Lung microvascular endothelial cell (primary cell): ENCODE results near the gene PHACTR1. TPM values are rescaled to one million over a fixed set of nuclear protein-coding genes. Genes with fewer than 3 reads are reported as not detected.
"Not testable (repeated sequence)": the region's sequence is repeated elsewhere in the genome, so short reads cannot be mapped to it uniquely, and the experiment has no call there.

Source experiments
- DNase-seq, 2 donors: peaks; one replicate each; pipeline versions ENCODE4 v3.0.0 to v3.0.0-alpha.2; 2010; ENCODE audit warnings: low read depth in 2 of 2
- total RNA-seq: library from RNA; depleted of rRNA; stranded (reverse); fragments of >200 nt; gene quantifications from 2 replicates; pipeline ENCODE4 v1.2.1, GENCODE V29; 2014

PHACTR1 gene
- total RNA-seq, 1 donor from 2014 or later, result 0.40 TPM

DNA sequence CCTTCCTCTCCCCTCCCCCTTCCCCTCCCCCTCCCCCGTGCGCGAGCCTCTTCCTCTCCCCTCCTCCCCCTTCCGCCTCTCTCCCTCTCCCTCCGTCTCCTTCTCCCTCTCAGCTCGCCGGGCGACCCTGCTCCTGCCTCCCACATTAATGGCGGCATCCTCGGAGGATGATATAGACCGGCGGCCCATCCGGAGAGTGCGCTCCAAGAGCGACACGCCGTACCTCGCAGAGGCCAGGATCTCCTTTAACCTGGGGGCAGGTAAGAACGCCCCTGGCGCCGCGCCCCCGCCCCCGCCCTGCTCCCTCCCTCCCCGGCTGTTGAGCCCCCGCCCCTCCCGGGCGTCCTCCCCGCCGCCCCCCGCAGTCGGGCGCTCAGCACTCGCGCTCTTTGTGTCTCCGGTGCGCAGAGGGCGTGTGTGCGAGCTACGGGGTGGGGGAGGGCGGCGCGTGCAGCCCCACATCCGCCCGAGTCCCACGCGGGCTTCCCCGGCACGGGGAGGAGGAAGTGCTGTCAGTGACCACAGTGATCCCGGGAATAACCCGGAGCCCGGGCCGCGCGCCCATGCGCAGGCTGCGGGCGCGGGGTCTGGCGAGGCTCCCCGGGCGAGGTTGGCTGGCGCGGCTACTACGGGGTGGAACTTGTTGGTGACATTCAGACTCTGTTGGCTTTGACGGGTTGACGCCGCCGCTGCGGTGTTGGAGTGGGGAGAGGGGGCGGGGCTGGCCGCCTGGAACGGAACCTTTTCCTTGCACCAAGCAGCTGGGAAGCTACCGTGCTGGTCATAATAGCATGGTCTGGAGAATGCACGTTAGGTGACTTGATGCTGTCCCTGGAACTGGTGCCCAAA, 33.2 kb downstream of the PHACTR1 start:
- no peak for DNase-seq

DNA sequence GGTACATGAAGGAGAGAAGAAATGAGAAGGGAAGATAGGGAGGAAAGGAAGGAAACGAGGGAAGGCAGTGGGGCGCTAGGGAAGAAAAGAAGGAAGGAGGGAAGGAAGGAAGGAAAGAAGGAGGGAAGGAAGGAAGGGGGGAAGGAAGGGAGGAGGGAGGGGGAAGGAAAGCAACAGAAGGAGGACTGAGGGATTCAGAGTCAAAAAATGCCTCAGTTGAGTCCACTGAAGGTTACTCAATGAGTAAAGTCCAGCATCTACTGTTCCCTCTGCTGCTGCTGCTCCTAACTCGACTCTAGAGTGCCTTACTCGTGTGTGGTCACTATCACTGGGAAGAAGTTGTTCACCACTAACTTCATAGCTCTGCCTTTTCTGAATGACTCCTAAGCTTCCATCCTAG, 33.8 kb downstream of the PHACTR1 start:
- no peak for DNase-seq

DNA sequence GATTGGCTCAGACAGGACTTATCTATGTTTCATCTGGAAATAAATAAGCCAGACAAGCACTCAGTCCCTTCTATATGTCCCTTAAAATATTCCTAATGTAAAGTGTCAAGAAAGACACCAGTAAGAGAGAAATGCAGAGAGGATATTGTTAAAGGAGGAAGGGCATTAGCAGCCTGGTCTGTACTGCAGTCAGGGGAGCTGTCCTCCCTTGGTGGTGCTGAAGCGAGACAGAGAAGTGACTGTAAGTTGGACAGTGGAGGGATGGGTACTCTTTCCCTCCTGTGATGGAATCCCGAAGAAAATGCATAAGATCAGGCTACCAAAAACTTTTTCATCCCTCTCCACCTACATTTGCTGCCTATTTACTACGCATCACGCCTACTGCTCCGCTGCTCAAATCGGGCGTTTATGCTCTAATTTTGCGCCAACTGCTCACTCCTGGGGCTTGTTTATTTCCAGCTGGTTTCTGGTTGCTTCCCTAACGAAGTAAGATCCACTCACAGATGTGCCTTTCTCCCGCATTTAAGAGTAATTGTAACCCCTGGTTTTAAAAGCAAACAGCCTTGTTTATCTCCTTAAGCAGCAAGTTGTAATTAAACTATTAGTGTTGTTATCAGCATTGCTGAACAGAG, 35.2 kb downstream of the PHACTR1 start:
- peak; percentile 61 to 66 for DNase-seq

DNA sequence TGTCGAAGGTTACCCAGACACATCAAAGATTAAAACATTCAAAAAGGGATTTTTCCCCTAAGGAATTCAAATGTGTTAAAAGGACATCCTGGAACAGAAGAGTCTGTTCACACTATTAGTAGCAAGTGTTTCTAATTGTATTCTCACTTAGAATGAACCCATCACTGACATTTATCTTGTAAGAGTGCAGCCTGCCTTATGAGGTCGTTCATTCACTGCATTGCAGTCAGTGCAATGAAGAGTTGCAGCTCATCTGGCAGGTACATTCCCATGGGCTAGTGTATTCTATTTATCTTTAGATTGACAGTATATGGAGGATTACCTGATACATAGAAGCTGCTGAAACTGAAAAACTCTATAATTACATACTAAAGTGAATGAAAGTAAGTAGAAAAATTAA, 36.5 kb downstream of the PHACTR1 start:
- DNase-seq, result no peak

- DNase-seq, result no peak
These were observed 43.7 kb downstream of the PHACTR1 start for GRCh38 chr6:12760226-12760625.

- no peak for DNase-seq
These were observed 44.3 kb downstream of the PHACTR1 start for GRCh38 chr6:12760911-12761310.

GRCh38 chr6:12761376-12762115, 45.0 kb downstream of the PHACTR1 start:
- no peak for DNase-seq

DNA sequence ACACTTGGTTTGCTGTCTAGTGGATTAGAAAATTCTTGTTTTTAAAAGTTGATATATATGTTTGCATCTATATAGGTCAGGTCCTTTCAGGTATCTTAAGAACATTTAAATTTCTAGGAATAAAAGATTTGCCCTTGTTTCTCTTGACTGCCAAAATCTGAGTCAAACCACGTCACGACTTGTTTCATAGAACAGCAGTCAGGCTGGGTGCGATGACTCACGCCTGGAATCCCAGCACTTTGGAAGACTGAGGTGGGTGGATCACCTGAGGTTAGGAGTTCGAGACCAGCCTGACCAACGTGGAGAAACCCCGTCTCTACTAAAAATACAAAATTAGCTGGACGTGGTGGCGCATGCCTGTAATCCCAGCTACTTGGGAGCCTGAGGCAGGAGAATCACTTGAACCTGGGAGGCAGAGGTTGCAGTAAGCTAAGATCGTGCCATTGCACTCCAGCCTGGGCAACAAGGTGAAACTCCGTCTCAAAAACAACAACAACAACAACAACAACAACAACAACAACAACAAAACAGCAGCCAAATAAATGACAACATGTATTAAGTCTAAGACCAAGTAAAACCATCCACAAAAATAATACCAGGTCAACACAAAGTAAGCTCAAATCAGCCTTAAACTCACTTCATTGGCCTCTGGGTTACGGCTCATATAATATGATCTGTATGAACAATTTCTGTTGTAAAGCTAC, 46.3 kb downstream of the PHACTR1 start:
- not testable (repeated sequence) for DNase-seq

DNA sequence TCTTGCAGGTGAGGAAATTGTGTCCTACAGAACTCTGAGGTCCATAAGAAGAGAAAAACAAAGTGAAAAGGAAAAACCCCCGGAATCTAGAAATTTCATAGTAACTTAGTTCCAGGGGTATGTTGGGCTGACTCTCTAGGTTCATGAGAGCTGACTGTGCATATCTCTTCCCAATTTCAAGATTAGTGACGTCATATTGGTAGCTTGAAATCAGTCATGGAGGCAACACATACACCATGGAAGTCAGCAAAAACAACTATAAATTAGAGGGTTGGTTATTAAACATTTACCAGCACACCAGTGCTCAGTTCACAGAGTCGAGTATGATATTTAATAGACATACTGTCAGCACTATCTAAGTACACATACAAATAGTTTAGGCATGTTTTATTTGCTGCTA, 49.8 kb downstream of the PHACTR1 start:
- no peak for DNase-seq

- no peak for DNase-seq
These were observed 50.4 kb downstream of the PHACTR1 start for GRCh38 chr6:12767016-12767415.

DNA sequence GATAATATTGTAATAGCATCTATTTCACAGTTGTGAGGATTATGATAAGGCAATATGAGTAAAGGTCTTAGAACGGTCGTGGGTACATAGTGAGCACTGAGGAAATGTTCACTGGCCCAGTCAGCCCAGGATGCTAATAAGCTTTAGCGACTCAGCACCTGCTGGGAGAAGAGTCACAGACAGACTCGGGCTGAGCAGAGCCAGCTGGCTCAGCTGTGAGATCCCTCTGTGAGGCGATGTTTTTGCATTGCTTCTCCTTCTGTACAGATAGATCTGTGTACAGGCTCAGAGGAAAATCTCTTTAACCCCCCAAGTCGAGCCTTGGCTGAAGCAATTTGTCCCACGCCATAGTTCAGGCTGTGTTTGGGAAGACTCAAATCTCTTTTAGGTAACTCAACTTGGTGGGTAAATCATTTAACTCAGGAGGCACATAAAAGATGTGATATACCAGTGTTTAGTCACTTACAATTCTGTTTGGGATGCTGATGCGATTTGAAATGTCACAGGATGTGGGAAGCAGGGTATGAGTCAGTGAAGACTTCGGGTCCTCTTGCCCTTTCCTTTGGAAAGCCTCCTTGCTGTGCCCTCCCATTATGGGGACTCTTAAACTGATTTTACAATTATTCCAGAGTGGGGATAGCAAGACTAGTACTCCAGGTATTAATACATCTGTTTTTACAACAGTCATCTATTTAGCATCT, 53.1 kb downstream of the PHACTR1 start:
- no peak for DNase-seq

- no peak for DNase-seq
These were observed 55.8 kb downstream of the PHACTR1 start for GRCh38 chr6:12772416-12772815.

DNA sequence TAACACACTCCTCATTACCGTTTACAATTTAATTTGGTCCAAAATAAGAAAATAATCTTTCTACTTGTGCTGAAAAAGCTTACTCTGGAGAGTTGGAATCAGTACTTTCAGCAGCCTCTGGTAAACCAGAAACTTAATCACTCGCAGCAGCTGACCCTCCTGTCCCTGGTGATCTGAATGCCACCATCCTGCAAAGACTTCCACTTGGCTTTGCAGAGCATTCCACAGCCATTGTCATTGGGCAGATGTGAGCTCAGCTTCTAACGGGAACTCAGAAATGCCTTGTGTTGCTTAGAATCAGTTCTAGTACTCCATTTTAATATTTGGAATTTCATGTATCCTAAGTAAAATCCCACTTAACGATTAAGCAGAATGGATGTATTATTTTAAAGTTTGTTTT, 59.7 kb downstream of the PHACTR1 start:
- DNase-seq, result no peak

GRCh38 chr6:12779772-12780171, 63.2 kb downstream of the PHACTR1 start:
- DNase-seq, result no peak

DNA sequence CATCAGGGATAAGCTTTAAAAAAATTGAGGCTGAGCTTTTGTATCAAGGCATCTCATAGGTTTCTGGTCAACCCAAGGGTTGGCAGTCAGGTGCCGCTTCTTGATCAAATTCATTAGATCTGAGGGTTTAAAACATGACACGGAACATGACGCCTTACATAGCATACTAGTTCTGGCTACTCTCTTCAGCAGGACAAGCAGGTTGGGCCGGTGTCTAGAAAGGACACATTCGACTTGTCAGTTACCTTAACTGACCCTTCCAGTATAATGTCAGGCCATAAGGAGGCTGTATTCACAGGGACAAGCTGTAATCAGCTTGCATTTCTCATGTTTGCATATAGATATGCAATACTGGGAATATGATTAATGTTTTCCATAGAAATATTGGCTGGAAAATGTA, 65.6 kb downstream of the PHACTR1 start:
- no peak for DNase-seq

DNA sequence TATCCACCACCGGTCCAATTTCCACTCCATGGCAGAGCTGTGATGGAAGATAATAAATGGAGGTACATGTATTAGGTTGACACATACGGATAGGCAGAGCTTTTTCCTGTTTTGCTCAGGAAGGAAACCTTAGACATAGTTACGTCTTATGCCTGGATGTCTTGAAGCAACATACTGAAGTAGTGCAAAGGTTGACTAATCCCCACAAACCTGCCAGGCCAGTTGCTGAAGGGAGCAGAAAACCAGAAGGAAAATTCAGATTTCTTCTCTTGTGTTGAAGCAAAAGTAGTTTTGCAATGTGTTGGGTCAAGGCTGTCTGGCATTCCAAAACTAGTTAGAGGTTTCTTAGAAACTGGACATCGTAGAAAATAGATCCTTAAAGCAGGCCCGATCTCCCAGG, 68.7 kb downstream of the PHACTR1 start:
- no peak for DNase-seq

- no peak for DNase-seq
These were observed 69.4 kb downstream of the PHACTR1 start for GRCh38 chr6:12785921-12786320.

GRCh38 chr6:12791371-12791770, 74.8 kb downstream of the PHACTR1 start:
- DNase-seq, result no peak

- DNase-seq, result no peak
These were observed 81.8 kb downstream of the PHACTR1 start for GRCh38 chr6:12798326-12798725.

DNA sequence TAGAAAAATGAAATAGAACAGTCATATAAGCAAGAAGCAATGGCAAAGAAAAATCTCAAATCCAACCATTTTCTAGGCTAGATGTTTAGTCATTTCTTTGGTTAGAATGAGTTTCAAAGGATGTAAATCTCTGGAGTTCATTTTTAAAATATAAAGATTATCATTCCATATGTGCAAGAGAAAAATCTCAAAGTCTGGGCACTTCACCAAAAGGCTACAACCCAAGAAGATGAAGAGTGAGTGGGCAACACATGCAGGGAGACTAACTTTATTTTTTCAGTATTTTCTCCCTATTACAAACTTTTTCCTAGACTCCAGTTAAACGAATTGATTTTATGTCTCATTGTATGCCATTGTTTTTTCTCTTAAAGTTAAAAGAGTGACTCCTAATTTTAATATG, 83.6 kb downstream of the PHACTR1 start:
- DNase-seq, result no peak

DNA sequence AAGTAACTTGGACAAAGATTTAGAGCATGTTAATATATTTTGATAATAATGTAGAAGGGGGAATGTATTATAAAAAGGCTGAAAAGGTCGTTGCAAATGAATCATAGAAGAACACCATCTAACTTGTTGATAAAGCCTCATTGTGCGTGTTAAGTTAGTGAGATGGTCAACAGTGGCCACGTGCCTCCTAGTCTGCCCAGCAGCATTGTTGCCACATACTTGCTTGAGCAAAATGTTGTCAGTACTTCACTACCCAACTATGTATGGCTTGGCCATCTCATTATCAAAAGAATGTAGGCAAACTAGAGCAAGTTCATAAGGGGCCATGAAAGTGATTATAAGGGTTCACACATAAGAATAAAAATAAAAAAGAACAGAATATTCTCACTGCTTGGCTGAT, 84.6 kb downstream of the PHACTR1 start:
- DNase-seq, result no peak
